OCI-LY7 (cell line): ENCODE data around the gene SELENOW. TPM values are rescaled to one million over a fixed set of nuclear protein-coding genes. Genes with fewer than 3 reads are reported as not detected.
"Not testable (repeated sequence)": the region's sequence is repeated elsewhere in the genome, so short reads cannot be mapped to it uniquely, and the experiment has no call there.

Experiments used
- BruUV-seq: library from RNA; stranded (reverse); fragments of 400-500 nt; replicated peaks from 2 replicates; lab custom pipeline; 2021; lab: Mats Ljungman, UMichigan
- CTCF ChIA-PET: fragments of 300-600 bp; sonication (Branson Sonifier 250); formaldehyde crosslinking; loops from one replicate; lab custom pipeline; 2022; ENCODE audit warnings: antibody characterized with exemption; ENCODE audit not compliant: unreplicated experiment; lab: Charles Lee
- POLR2A ChIA-PET: fragments of 300-600 bp; sonication (Branson Sonifier 250); formaldehyde crosslinking; loops from one replicate; lab custom pipeline; 2022; ENCODE audit warnings: antibody characterized with exemption; lab: Charles Lee
- DNase-seq: peaks from one replicate; pipeline ENCODE4 v3.0.0-alpha.2; 2015; ENCODE audit warnings: low spot score
- H2AFZ ChIP-seq: fragments of 200-600 bp; sonication (generic), shearing (Covaris generic); 2 replicates; pipeline ENCODE4 v1.6.1; 2014; ENCODE audit warnings: mild to moderate bottlenecking, antibody characterized with exemption, low read length, moderate library complexity
- H3K27ac ChIP-seq: fragments of 200-600 bp; sonication (generic); 2 replicates; pipeline ENCODE4 v1.5.1; 2014; ENCODE audit warnings: mixed run types, low read depth, mild to moderate bottlenecking, moderate library complexity, low read length, inconsistent platforms; ENCODE audit not compliant: poor library complexity, severe bottlenecking
- H3K36me3 ChIP-seq: fragments of 200-600 bp; sonication (generic); 2 replicates; pipeline ENCODE4 v1.6.1; 2014; ENCODE audit warnings: mild to moderate bottlenecking, antibody characterized with exemption, low read length, moderate library complexity, mixed read lengths; ENCODE audit not compliant: insufficient read depth
- H3K4me1 ChIP-seq: fragments of 200-600 bp; sonication (generic); 2 replicates; pipeline ENCODE4 v1.5.1; 2014; ENCODE audit warnings: mild to moderate bottlenecking, low read length; ENCODE audit not compliant: insufficient read depth, poor library complexity, severe bottlenecking
- H3K4me2 ChIP-seq: fragments of 200-600 bp; sonication (generic); 2 replicates; pipeline ENCODE4 v1.6.1; 2014; ENCODE audit warnings: mild to moderate bottlenecking, low read length
- H3K4me3 ChIP-seq: fragments of 200-600 bp; sonication (generic); 2 replicates; pipeline ENCODE4 v1.5.1; 2014; ENCODE audit warnings: mild to moderate bottlenecking, low read depth, low read length; ENCODE audit not compliant: poor library complexity, severe bottlenecking
- H3K79me2 ChIP-seq: fragments of 200-600 bp; sonication (generic); 2 replicates; pipeline ENCODE4 v1.6.1; 2016; ENCODE audit warnings: low read depth, mild to moderate bottlenecking, low read length, moderate library complexity, mixed read lengths; ENCODE audit not compliant: insufficient read depth
- H3K9me2 ChIP-seq: fragments of 200-600 bp; sonication (generic); 2 replicates; pipeline ENCODE4 v1.6.1; 2016; ENCODE audit warnings: mild to moderate bottlenecking, low read length, mixed read lengths; ENCODE audit not compliant: insufficient read depth
- H3K9me3 ChIP-seq: fragments of 200-600 bp; sonication (generic); 2 replicates; pipeline ENCODE4 v1.6.1; 2014; ENCODE audit warnings: mild to moderate bottlenecking, mixed run types, low read length, mixed read lengths
- H4K20me1 ChIP-seq: fragments of 200-600 bp; sonication (generic); 2 replicates; pipeline ENCODE4 v1.6.1; 2014; ENCODE audit warnings: mild to moderate bottlenecking, antibody characterized with exemption, low read length, moderate library complexity, mixed read lengths; ENCODE audit not compliant: insufficient read depth
- EZH2phosphoT487 ChIP-seq: fragments of 200-600 bp; sonication (generic); IDR thresholded peaks from 2 replicates; pipeline ENCODE4 v1.6.1; 2018; ENCODE audit warnings: low read depth, borderline replicate concordance, mild to moderate bottlenecking, mixed run types, antibody characterized with exemption, low read length, moderate library complexity, mixed read lengths
- intact Hi-C: fragments of 100-400 bp; cut with micrococcal nuclease; formaldehyde crosslinking; loops from one replicate; pipeline ENCODE4 v1.10.0; 2022; ENCODE audit not compliant: unreplicated experiment
- total RNA-seq, 2 experiments: library from RNA; depleted of rRNA in 1 of 2; stranded (reverse); fragments of >200 nt in 1 of 2; shearing (Covaris generic) in 1 of 2; gene quantifications; 2 replicates each; pipeline ENCODE4 v1.2.3, GENCODE V29; 2014 to 2022
- TF ChIP-seq, protein P1 (sequence below): fragments of 200-600 bp; sonication (generic); conservative IDR thresholded peaks from 2 replicates; pipeline ENCODE4 v1.5.1; 2014; ENCODE audit warnings: mild to moderate bottlenecking, antibody characterized with exemption, low read length, moderate library complexity, mixed read lengths

Gene SELENOW
- total RNA-seq, 2 experiments from 2014 or later: 31.2 to 95.5 TPM

DNA sequence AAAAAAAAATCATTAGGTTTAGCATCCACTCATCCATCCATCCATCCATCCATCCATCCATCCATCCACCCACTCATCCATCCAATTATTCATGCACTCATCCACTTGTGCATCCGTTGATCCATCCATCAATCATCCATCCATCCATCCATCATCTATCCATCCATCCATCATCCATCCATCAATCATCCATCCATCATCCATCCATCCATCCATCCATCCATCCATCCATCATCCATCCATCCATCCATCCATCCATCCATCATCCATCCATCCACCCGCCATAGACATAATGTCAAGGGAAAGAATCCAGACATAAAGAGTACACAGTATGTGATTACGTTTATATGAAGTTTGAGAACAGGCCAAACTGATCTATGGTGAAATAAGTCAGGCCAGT lies 9.0 kb upstream of the SELENOW start:
- Histone ChIP-seq H3K79me2 (no peaks in the 10 kb centered on the region), H3K4me3 (no peak overlapping the region), H3K4me2 (peak overlapping the region; percentile 38), H3K9me3 (no peaks in the 10 kb centered on the region), H3K4me1 (peaks cover 13% of the 10 kb centered on the region), H3K27ac (no peak overlapping the region), H2AFZ (no peak overlapping the region), H3K36me3 (no peaks in the 10 kb centered on the region), H4K20me1 (no peaks in the 10 kb centered on the region), H3K9me2 (no peaks in the 10 kb centered on the region)
- no TSS peak for BruUV-seq
- CTCF ChIA-PET: no interaction called here
- DNase-seq: no peak
- POLR2A ChIA-PET: no interaction called here
- no peak for TF ChIP-seq EZH2phosphoT487
- TF ChIP-seq, protein P1, sequence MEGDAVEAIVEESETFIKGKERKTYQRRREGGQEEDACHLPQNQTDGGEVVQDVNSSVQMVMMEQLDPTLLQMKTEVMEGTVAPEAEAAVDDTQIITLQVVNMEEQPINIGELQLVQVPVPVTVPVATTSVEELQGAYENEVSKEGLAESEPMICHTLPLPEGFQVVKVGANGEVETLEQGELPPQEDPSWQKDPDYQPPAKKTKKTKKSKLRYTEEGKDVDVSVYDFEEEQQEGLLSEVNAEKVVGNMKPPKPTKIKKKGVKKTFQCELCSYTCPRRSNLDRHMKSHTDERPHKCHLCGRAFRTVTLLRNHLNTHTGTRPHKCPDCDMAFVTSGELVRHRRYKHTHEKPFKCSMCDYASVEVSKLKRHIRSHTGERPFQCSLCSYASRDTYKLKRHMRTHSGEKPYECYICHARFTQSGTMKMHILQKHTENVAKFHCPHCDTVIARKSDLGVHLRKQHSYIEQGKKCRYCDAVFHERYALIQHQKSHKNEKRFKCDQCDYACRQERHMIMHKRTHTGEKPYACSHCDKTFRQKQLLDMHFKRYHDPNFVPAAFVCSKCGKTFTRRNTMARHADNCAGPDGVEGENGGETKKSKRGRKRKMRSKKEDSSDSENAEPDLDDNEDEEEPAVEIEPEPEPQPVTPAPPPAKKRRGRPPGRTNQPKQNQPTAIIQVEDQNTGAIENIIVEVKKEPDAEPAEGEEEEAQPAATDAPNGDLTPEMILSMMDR: no peak
- intact Hi-C loops: no loop called here

GRCh38 chr19:47771291-47771690 lies 7.2 kb upstream of the SELENOW start:
- H3K79me2 ChIP-seq, BruUV-seq, POLR2A ChIA-PET, H3K36me3 ChIP-seq, H3K9me2 ChIP-seq, H3K9me3 ChIP-seq, DNase-seq, intact Hi-C loops, H3K27ac ChIP-seq, H2AFZ ChIP-seq, CTCF ChIA-PET, H3K4me2 ChIP-seq, H4K20me1 ChIP-seq, H3K4me3 ChIP-seq: not testable (repeated sequence)
- H3K4me1 ChIP-seq: peaks cover 13% of the 10 kb centered on the region

GRCh38 chr19:47776568-47776967 lies 1.9 kb upstream of the SELENOW start:
- H3K36me3 ChIP-seq: 0 out of 2 replicates have a peak, but pooled peaks cover 3% of the 10 kb centered on the region
- H2AFZ ChIP-seq: no peak overlapping the region
- H3K27ac ChIP-seq: no peak overlapping the region
- H4K20me1 ChIP-seq: no peaks in the 10 kb centered on the region
- peaks cover 8% of the 10 kb centered on the region for H3K4me1 ChIP-seq
- TF ChIP-seq EZH2phosphoT487: no peak
- TF ChIP-seq, protein P1: no peak
- POLR2A ChIA-PET: interaction anchor here (0.6 kb wide), 1 partner anchor 202 kb away, joined by 3 read pairs; no protein-coding TSS in a partner anchor
- peaks cover 7% of the 10 kb centered on the region; the same call in 1 of the 2 replicates for H3K79me2 ChIP-seq
- no peaks in the 10 kb centered on the region for H3K9me2 ChIP-seq
- intact Hi-C loops: no loop called here
- no peak for DNase-seq
- CTCF ChIA-PET: no interaction called here
- no TSS peak for BruUV-seq
- H3K4me2 ChIP-seq: no peak overlapping the region
- H3K9me3 ChIP-seq: no peaks in the 10 kb centered on the region
- H3K4me3 ChIP-seq: no peak overlapping the region

GRCh38 chr19:47777245-47778048 lies 1.1 kb upstream of the SELENOW start:
- H3K9me3 ChIP-seq, POLR2A ChIA-PET, intact Hi-C loops, H3K4me1 ChIP-seq, H3K79me2 ChIP-seq, H3K27ac ChIP-seq, DNase-seq, BruUV-seq, H3K36me3 ChIP-seq, H3K9me2 ChIP-seq, H4K20me1 ChIP-seq: not testable (repeated sequence)
- Histone ChIP-seq H2AFZ (peak overlapping the region; percentile 74; the same call in 1 of the 2 replicates), H3K4me3 (peak overlapping the region; percentile 93), H3K4me2 (peak overlapping the region; percentile 93)
- CTCF ChIA-PET: interaction anchor here (0.5 kb wide), 1 partner anchor 70 kb away, joined by 3 read pairs; no protein-coding TSS in a partner anchor
